ENCODE results near the gene HEG1.
A peak's percentile ranks its signal among the peaks of the same experiment; 100 is the strongest.

Gene HEG1

GRCh38 chr3:125045194-125045593 is 10.6 kb downstream of the HEG1 start:
- DNase-seq (ENCODE audit: low spot score), result no peak

GRCh38 chr3:125043599-125044151 is 12.1 kb downstream of the HEG1 start:
- DNase-seq (ENCODE audit: low spot score), result no peak

GRCh38 chr3:125042725-125043406 is 12.9 kb downstream of the HEG1 start:
- no peak for DNase-seq (ENCODE audit: low spot score)

GRCh38 chr3:125039131-125040100 is 16.4 kb downstream of the HEG1 start:
- peak; percentile 43 for DNase-seq (ENCODE audit: low spot score)

- no peak for DNase-seq (ENCODE audit: low spot score)
These were observed 18.2 kb downstream of the HEG1 start for GRCh38 chr3:125037498-125038150.

- DNase-seq (ENCODE audit: low spot score), result no peak
These were observed 20.6 kb downstream of the HEG1 start for GRCh38 chr3:125035217-125035616.

GRCh38 chr3:125033616-125034015 is 22.2 kb downstream of the HEG1 start:
- DNase-seq (ENCODE audit: low spot score), result no peak

GRCh38 chr3:125033135-125033534 is 22.7 kb downstream of the HEG1 start:
- DNase-seq (ENCODE audit: low spot score), result no peak

- DNase-seq (ENCODE audit: low spot score), result no peak
These were observed 23.1 kb downstream of the HEG1 start for GRCh38 chr3:125032683-125033082.

- DNase-seq (ENCODE audit: low spot score), result no peak
These were observed 23.6 kb downstream of the HEG1 start for GRCh38 chr3:125032100-125032643.

- DNase-seq (ENCODE audit: low spot score), result no peak
These were observed 24.3 kb downstream of the HEG1 start for GRCh38 chr3:125031544-125031943.

GRCh38 chr3:125028657-125029056 is 27.1 kb downstream of the HEG1 start:
- no peak for DNase-seq (ENCODE audit: low spot score)

- DNase-seq (ENCODE audit: low spot score), result no peak
These were observed 30.2 kb downstream of the HEG1 start for GRCh38 chr3:125025642-125026041.

- DNase-seq (ENCODE audit: low spot score), result peak; percentile 34
These were observed 31.0 kb downstream of the HEG1 start for GRCh38 chr3:125024817-125025216.

GRCh38 chr3:125023833-125024555 is 31.8 kb downstream of the HEG1 start:
- no peak for DNase-seq (ENCODE audit: low spot score)

GRCh38 chr3:125022206-125022605 is 33.6 kb downstream of the HEG1 start:
- no peak for DNase-seq (ENCODE audit: low spot score)

- DNase-seq (ENCODE audit: low spot score), result no peak
These were observed 36.5 kb downstream of the HEG1 start for GRCh38 chr3:125019271-125019670.

- no peak for DNase-seq (ENCODE audit: low spot score)
These were observed 38.4 kb downstream of the HEG1 start for GRCh38 chr3:125017406-125017805.

GRCh38 chr3:125014570-125015179 is 41.1 kb downstream of the HEG1 start:
- no peak for DNase-seq (ENCODE audit: low spot score)

GRCh38 chr3:125013095-125013494 is 42.7 kb downstream of the HEG1 start:
- no peak for DNase-seq (ENCODE audit: low spot score)

GRCh38 chr3:125011941-125012340 is 43.9 kb downstream of the HEG1 start:
- no peak for DNase-seq (ENCODE audit: low spot score)

Measured in iPS-NIHi11 (cell line).